Measurements from ENCODE around the gene MT3.
"Not testable (repeated sequence)": the region's sequence is repeated elsewhere in the genome, so short reads cannot be mapped to it uniquely, and the experiment has no call there.

MT3 gene

DNA sequence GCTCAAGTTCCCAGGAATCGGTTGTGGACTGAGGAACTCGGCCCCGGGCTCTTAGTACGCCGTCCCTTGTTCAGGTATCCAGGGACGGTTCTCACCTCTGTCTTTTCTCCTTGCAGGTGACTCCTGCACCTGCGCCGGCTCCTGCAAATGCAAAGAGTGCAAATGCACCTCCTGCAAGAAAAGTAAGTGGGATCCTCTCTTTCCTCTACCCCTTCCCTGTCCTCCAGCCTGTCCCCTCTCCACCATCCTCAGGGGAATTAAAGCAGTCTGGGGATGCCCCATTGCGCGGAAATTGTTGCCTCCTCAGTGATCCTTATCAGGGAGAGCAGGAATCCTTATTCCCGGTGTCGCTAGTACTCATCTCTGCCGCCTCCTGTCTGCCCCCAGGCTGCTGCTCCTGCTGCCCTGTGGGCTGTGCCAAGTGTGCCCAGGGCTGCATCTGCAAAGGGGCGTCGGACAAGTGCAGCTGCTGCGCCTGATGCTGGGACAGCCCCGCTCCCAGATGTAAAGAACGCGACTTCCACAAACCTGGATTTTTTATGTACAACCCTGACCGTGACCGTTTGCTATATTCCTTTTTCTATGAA is 19.6 kb downstream of the MT3 start:
- DNase-seq (ENCODE audit: extremely low read depth in 1 of 2, low read depth in 1 of 2), result no peak

DNA sequence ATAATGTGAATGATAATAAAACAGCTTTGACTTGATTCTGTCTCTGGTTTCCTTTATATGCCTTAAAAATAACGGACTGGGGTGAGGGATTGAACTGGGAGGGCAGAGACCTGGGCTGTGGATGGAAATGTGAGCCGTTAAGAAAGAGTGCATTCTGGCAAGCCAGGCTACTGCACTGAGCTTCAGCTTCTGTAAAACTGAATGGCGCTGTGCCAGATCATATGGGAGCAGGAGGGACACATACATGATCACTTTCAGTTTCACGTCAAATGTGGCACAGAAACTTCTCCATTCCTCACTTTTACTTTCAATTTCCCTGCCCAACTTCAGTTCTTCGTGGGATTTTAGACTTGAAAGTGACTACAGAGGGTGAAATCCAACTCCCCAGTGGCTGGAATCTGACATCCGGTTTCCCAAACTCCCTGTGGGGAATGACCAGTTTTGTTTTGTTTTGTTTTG is 20.2 kb downstream of the MT3 start:
- no peak for DNase-seq (ENCODE audit: extremely low read depth in 1 of 2, low read depth in 1 of 2)

DNA sequence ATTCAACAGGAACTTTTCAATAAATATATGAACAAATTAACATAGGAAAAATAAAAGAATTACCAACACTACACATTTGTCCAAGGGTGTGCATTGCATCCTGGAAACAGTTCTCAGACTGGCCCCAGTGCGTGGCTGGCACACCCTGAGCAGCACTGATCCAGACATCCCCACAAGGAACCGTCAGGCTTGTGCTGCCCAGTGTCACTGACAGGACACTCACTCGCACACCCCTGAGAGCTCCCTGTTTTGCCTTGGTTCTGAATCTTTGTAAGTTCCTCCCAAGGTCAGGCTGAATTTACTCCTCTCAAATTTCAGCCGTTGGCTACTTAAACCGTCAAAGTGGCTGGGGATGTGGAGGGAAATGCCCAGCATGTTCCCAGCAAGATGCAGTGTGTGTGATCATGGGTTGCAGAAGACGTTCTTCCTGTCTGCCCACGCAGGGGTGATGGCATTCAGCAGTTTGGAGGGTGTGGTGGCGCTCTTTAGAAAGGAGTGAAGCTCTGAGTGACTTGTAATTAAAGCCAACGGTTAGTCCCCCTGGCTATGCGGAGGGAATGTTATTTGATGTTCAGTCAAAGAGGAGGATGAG is 20.8 kb downstream of the MT3 start:
- peak in 1 of 2 donors; percentile 37 for DNase-seq (ENCODE audit: extremely low read depth in 1 of 2, low read depth in 1 of 2)

DNA sequence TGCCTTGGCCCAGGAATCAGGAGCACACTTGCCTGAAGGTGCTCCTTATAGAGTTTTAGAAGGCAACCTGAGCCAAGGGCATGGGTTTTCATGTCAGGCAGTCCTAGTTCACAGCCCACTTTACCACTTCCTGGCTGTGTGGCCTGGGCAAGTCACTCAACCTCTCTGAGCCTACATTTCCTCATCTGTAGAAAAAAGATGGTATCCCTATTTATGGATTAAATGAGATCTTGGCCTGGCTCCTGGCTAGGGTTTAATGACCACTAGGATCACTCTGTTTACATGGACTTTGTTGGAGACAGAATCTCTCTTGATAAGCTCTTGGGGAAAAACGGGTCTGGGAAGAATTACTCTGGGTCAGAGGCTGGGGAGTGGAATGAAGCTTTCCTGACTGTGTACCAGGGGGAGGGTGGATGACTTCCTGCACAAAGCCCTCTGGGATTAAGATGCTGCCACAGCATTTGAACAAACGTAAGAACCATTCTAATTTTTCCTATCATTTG is 21.3 kb downstream of the MT3 start:
- no peak for DNase-seq (ENCODE audit: extremely low read depth in 1 of 2, low read depth in 1 of 2)

DNA sequence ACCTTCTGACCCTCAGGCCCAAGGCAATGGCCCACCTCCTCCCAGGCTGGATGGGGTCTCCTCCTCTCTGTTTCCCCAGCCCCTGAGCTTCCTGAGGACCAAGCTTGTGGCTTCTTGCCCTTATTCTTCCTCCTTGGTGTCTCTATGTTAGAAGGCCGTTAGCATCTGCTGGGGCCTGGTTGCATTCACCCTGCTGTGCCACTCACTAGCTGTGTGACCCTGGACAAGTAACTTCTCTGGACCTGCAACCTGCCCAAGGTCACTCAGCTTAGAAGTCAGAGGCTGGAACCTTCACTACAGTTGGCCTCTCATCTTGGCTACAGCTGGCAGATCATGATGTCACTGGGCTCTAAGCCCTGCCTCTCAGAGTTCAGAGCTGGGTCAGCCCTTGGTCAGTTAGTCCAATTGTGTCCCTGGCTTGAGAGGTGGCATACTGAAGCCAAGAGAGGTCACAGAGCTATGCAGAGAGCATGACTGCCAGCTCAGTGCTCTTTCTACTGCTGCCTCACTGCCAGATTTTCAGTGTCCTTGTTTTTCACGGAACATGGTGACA is 22.0 kb downstream of the MT3 start:
- DNase-seq (ENCODE audit: extremely low read depth in 1 of 2, low read depth in 1 of 2), result no peak

DNA sequence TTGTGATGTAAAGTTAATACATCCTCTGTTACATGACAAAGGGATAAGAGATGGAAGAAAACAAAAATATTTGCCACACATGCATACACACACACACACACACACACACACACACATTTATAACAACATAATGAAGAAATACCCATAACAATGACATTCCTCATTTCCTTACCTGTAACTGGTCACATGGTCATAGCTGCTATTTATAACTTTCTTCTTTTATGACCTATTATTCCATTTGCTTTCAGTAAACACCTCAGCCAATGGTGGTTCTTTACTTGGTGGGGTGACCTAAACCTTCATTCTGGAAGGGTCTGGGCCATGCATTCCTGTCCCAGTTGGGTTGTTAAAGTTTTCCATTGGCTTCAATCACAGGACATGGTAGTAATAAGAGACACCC is 24.4 kb downstream of the MT3 start:
- no peak for DNase-seq (ENCODE audit: extremely low read depth in 1 of 2, low read depth in 1 of 2)

DNA sequence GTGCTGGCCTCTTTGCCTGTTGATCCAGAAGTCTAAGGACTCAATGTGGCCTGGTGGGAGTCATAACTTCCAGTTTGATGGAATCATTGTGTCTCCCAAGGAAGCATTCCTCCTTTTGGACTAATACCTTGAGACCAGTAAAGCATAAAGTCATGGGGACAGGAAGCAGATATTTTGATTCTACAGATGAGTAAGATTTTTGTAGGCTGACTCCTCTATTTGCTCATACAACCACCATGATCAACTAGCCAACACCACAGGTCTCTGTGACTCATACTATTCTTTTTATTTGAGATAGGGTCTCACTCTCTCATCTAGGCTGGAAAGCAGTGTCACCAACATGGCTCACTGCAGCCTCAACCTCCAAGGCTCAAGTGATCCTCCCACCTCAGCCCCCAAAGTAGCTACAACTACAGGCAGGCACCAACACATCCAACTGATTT is 25.2 kb downstream of the MT3 start:
- no peak for DNase-seq (ENCODE audit: extremely low read depth in 1 of 2, low read depth in 1 of 2)

DNA sequence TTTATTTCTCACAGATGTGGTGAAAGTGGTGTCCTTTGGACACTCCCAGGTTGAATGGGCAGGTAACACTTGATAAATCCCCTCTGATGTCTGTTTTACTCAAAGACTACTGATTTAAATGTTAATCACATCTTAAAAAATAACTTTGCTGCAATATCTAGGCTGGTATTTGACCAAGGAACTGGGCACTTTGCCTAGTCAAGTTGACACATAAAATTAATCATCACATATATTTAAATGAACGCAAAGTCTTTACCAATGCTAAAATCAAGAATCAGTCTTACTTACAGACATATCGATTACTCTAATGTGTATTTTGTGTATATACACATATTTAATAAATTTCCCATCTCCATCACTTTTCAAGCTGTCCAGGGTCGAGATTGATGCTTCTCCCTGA is 26.0 kb downstream of the MT3 start:
- DNase-seq (ENCODE audit: extremely low read depth in 1 of 2, low read depth in 1 of 2), result no peak

DNA sequence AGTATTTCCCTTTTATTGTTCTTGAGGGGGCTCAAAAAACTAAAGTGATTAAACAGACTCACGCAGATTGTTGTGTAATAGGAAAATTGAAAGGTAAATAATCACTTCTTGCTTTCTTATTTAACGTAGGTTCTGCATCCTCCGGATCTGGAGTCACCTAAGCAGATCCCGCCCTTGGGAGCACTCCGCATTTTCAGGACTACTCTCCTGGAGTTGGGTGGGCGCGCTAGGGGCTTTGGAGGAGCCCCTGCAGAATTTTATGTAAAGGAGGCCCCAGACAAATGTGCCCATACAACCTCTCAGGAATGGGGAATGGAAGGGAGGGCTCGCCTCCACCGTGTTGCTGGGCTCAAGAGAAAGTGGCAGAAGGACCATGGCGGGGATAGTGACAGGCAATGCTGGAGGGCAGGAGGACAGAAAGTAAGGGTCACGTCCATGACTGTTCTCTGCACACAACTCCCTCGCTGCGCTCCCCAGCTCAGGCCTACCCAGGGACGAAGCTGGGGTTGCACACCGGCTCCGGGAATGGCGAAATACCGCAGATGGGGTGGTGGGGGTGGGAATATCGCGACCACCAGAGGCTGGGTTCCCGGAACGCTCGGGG is 27.4 kb downstream of the MT3 start:
- no peak for DNase-seq (ENCODE audit: extremely low read depth in 1 of 2, low read depth in 1 of 2)

DNA sequence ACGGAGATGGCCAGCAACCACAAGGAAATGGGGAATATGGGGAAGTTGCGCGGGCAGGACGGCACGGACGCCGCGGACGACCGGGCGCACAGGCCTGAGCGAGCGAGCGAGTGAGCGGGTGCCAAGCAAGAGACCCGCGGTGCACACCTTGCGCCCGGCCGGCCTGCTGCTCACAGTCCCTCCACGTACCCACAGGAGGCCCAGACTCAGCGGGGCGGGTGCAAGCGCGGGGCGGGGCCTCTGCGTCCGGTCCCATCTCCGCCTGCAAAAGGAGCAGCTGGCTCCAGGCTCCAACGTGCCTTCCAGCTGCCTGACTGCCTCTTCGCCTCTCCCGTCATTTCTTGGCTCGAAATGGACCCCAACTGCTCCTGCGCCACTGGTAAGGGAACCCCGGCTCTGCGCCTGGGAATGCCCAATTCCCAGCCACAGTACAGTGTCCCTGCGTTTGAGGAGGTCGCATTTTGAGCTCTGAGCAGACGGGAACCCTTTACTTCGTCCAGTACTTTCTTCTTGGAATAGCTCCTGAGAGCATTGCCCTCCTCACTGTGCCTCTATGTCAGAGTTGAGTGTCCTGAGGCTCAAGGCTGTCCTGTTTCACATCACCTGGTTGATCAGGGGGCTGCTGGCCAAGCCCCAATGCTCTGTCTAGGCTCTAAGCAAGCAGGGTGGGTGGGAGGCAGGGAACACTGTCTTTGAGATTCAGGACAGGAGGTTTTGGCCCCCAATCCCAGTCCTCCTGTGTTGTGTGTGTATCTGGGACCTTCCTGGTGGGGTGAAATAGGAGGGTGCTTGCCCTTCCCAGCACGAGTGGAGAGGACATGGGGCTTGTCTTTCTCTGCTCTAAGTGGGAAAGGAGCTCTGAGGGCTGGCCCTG is 28.1 kb downstream of the MT3 start:
- DNase-seq (ENCODE audit: extremely low read depth in 1 of 2, low read depth in 1 of 2), result no peak

DNA sequence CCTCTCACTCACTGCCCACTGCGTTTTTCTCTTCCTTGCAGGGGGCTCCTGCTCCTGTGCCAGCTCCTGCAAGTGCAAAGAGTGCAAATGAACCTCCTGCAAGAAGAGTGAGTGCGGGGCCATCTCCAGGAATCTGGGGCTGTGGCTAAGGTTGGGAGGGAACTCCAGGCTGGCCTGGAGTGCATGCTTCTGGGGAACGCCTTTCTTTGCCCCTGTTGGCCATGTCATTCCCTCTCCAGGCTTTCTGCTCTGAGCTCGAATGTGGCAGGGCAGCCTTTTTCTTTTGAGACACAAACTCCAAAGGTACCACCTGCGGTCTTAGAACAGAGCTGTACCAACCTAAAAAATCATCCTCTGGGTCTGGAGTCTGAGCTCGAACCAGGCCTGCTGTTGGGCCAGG is 28.8 kb downstream of the MT3 start:
- DNase-seq (ENCODE audit: extremely low read depth in 1 of 2, low read depth in 1 of 2), result no peak

DNA sequence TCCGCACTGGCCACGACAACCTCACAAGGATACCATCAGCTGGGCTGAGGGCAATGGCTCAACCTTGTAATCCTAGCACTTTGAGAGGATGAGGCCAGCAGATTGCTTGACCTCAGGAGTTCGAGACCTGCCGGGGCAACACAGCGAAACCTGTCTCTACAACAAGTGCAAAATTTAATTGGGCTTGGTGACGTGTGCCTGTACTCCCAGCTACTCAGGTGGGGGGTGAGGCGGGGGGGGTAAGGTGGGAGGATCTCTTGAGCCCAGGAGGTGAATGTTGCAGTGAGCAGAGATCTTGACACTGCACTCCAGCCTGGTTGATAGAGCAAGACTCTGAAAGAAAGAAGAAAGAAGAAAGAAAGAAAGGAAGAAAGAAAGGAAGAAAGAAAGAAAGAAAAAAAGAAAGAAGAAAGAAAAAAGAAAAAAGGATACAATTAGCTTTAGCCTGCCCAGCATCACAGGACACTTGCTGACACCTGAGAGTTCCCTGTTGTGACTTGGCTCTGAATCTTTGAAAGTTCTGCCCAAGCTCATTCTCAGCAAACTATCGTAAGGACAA is 31.1 kb downstream of the MT3 start:
- DNase-seq (ENCODE audit: extremely low read depth in 1 of 2, low read depth in 1 of 2), result no peak

DNA sequence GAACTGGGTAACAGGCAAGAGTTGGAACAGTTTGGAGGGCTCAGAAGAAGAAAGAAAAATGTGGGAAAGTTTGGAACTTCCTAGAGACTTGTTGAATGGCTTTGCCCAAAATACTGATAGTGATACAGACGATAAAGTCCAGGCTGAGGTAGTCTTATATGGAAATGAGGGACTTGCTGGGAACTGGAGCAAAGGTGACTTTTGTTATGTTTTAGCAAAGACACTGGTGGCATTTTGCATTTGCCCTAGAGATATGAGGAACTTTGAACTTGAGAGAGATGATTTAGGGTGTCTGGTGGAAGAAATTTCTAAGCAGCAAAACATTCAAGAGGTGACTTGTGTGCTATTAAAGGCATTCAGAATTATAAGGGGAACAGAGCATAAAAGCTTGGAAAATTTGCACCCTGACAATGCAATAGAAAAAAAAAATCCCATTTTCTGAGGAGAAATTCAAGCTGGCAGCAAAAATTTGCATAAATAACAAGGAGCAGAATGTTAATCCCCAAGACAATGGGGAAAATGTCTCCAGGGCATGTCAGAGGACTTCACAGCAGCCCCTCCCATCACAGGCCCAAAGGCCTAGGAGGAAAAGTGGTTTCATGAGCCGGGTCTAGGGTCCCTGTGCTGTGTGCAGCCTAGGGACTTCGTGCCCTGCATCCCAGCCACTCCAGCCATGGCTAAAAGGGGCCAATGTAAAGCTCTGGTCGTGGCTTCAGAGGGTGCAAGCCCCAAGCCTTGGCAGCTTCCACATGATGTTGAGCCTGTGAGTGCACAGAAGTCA is 32.5 kb downstream of the MT3 start:
- DNase-seq (ENCODE audit: extremely low read depth in 1 of 2, low read depth in 1 of 2), result not testable (repeated sequence)

DNA sequence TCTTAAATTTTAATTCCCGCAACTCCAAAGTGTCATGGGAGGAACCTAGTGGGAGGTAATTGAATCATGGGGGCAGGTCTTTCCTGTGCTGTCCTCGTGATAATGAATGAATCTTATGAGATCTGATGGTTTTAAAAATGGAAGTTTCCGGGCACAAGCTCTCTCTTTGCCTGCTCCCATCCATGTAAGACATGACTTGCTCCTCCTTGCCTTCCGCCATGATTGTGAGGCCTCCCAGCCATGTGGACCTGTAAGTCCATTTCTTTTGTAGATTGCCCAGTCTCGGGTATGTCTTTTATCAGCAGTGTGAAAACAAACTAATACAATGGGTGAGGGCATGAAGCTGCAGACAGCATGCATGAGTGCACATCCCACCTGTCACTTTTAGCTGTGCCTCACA is 33.9 kb downstream of the MT3 start:
- DNase-seq (ENCODE audit: extremely low read depth in 1 of 2, low read depth in 1 of 2), result not testable (repeated sequence)

DNA sequence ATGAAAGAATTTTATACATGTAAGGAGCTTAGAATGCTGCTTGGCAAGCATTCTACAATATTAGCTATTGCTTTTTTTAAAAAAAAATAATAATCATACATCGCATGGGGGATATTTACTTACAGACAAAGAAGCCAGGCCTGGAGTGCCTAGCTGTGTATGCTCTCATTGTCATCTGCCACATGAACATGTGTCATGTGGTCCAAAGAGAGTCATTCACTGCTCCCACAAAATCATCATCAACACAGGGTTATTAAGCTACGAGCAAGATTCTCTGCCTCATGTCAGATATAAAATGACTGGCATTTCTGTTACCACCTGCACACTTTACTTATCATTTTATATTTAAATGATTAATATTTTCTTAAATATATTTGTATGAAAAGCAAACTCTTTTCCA is 34.3 kb downstream of the MT3 start:
- DNase-seq (ENCODE audit: extremely low read depth in 1 of 2, low read depth in 1 of 2), result no peak

DNA sequence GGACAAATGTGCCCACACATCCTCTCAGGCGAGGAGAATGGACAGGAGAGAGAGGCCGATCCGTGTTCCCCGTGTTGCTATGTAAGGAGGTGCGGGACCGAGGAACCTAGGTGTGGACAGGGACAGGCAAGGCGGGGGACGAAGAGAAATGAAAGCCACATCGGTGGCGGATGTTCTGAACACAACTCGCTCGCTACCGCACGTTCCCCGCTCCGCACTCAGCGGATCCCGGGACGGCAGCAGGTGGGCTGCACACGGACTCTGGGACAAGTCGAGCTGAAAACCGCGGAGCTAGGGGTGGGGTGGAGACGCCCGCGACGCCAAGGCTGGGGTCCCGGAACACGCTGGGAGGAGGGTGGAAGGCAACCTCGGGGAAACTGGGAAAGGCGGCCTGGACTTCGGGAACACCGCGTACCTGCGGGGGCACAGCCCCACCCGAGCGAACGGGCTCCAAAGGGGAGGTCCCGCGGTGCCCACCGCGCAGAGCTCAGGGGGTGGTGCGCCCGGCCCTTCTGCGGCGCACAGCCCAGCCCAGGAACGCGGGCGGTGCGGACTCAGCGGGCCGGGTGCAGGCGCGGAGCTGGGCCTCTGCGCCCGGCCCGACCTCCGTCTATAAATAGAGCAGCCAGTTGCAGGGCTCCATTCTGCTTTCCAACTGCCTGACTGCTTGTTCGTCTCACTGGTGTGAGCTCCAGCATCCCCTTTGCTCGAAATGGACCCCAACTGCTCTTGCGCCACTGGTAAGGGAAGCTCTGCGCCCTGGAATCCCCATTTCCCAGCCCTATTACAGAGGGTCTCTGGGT is 36.0 kb downstream of the MT3 start, which contains the start of gene MT1E:
TSS of gene MT1E (plus strand) at position 642 of the 803 bp plus-strand sequence. CDS start at position 713, 71 bp downstream.
- no peak for DNase-seq (ENCODE audit: extremely low read depth in 1 of 2, low read depth in 1 of 2)

DNA sequence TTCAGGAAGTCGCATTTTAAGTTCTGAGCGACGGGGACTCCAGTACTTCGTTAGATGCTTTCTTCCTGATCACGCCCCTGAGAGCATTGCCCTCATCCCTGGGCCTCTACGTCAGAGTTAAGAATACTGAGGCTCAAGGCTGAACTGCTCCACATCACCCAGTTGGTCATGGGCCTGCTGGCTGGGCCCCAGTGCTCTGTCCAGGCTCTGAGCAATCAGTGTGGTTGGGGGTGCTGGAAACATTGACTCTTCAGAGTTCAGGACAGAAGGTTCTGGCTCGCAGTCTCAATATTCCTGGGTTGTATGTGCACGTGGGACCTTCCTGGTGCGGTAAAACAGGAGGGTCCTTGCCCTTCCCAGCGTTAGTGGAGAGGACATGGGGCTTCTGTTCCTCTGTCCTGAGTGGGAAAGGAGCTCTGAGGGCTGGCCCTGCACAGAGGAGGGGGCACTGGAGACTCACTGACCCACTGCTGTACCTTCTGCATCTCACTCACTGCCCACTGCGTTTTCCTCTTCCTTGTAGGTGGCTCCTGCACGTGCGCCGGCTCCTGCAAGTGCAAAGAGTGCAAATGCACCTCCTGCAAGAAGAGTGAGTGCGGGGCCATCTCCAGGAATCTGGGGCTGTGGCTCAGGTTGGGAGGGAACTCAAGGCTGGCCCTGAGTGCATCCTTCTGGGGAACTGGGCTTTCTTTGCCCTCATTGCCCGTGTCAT is 36.8 kb downstream of the MT3 start:
- DNase-seq (ENCODE audit: extremely low read depth in 1 of 2, low read depth in 1 of 2), result no peak

DNA sequence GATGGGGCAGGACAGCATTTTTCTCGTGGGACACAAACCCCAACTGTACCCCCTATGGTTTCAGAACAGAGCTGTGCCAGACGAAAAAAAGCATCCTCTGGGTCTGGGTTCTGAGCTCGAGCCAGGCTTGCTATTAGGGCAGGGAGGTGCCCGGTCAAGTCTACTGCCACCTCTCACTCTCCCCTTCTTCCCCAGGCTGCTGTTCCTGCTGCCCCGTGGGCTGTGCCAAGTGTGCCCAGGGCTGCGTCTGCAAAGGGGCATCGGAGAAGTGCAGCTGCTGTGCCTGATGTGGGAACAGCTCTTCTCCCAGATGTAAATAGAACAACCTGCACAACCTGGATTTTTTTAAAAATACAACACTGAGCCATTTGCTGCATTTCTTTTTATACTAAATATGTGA is 37.4 kb downstream of the MT3 start:
- DNase-seq (ENCODE audit: extremely low read depth in 1 of 2, low read depth in 1 of 2), result no peak

Data from activated CD8-positive, alpha-beta memory T cell treated with anti-CD3 and anti-CD28 coated beads for 1 hour (primary cell).